ENCODE data around the gene LRMDA. TPM values are rescaled to one million over a fixed set of nuclear protein-coding genes. Genes with fewer than 3 reads are reported as not detected.

LRMDA gene
- total and polyA plus RNA-seq, 2 of the 8 experiments (the other 6 are each of a cell fraction or from before 2014, with no cell fraction given): 0.86 to 2.8 TPM

DNA sequence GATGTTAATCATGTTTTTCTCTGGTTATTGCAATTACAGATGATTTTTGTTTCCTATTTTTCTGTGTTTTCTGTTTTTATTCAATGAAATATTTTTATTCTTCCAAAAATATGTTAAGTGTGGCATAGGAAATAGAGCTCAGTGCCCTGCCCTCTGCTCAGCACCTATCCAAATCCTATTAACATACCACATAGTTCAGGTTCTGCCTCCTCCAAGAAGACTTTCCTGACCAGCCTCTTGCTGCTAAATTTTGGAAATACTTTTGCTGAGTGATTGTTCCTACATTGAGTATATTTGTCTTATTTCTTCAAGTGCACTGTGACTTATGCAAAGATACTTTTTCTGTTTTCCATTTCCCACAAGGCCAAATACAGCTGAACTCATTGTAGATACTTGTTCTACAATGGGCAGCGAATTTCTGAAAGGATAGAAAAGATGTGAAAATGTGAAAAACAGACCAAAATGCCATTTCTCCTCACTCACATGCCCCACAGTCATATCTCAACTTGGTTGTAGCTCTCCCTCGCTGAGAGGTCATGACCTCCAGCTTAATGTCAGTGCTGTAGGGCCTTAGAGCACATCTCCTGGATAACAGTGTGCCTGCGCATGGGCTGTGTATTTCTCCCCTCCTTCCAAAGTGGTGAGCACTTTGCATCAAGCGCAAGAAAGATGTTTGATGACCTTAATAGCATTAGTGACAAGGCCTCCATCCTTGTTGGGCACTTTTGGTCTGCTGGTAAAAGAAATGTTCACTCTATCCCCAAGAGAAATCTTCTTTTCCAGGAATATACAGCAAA lies 677.3 kb downstream of the LRMDA start:
- Histone ChIP-seq H3K79me1 (ENCODE audit: low read depth, low read length) (no peaks in the 10 kb centered on the region), H2BK5ac (ENCODE audit: low read depth, low read length) (no peak overlapping the region), H3K4me3 (ENCODE audit: extremely low read depth in 1 of 4, insufficient read depth in 2 of 4, low read depth in 3 of 4, low read length in 4 of 4) (no peak overlapping the region), H3K23me2 (ENCODE audit: low read depth, low read length) (no peaks in the 10 kb centered on the region; the same call in 1 of the 2 replicates), H3K79me2 (ENCODE audit: control insufficient read depth in 1 of 2, insufficient read depth in 2 of 2, low read length in 2 of 2) (no peaks in the 10 kb centered on the region), H4K20me1 (replicated peaks in 1 of 2; ENCODE audit: control insufficient read depth in 1 of 2, insufficient read depth in 2 of 2, low read length in 2 of 2) (no peaks in the 10 kb centered on the region), H3K23ac (ENCODE audit: insufficient read length) (no peak overlapping the region), H3K9me3 (ENCODE audit: insufficient read depth in 2 of 2, low read depth in 1 of 2, low read length in 1 of 2) (no peaks in the 10 kb centered on the region), H3K56ac (replicated peaks; ENCODE audit: insufficient read length, low read depth, low read length) (no peak overlapping the region), H3K27me3 (replicated peaks in 1 of 4; ENCODE audit: control insufficient read depth in 3 of 4, extremely low read depth in 1 of 4, insufficient read depth in 3 of 4, low read length in 3 of 4) (peaks cover 0 to 5% (median 0%) of the 10 kb centered on the region in 4 experiments; a peak in 3 of 7 replicates), H2BK15ac (ENCODE audit: low read length) (0 out of 2 replicates have a peak overlapping the region, but pooled peaks have one; percentile 36), H3K4me1 (replicated peaks in 1 of 4; ENCODE audit: control insufficient read depth in 3 of 4, insufficient read depth in 4 of 4, low read length in 3 of 4) (peaks cover 0 to 11% (median 6%) of the 10 kb centered on the region in 4 experiments; a peak in 4 of 7 replicates), H2AFZ (ENCODE audit: low read length) (no peak overlapping the region), H3K4me2 (ENCODE audit: insufficient read depth in 1 of 2, low read depth in 2 of 2, low read length in 2 of 2) (no peak overlapping the region), H2BK12ac (ENCODE audit: low read depth, low read length) (peak overlapping the region; percentile 4; the same call in 1 of the 2 replicates), H3K14ac (ENCODE audit: insufficient read length) (no peak overlapping the region), H2AK5ac (ENCODE audit: low read depth, low read length) (no peak overlapping the region), H3K36me3 (ENCODE audit: control insufficient read depth in 2 of 4, insufficient read depth in 4 of 4, low read length in 3 of 4) (no peaks in the 10 kb centered on the region), H3K9ac (replicated peaks in 1 of 4; ENCODE audit: extremely low read depth in 1 of 4, low read depth in 3 of 4, low read length in 3 of 4) (no peak overlapping the region), H4K8ac (ENCODE audit: extremely low read depth, insufficient read depth, low read length) (no peak overlapping the region), H2BK120ac (replicated peaks; ENCODE audit: low read depth, low read length) (no peak overlapping the region), H2BK20ac (ENCODE audit: low read length) (no peak overlapping the region), H4K91ac (replicated peaks; ENCODE audit: insufficient read length, low read length) (no peak overlapping the region), H4K5ac (ENCODE audit: insufficient read length, low read depth, low read length) (no peak overlapping the region), H3K4ac (replicated peaks; ENCODE audit: insufficient read length, low read depth, low read length) (no peak overlapping the region), H3K27ac (ENCODE audit: low read depth, low read length) (no peak overlapping the region), H3K18ac (ENCODE audit: extremely low read depth, low read length) (no peak overlapping the region)
- ChIA-PET CTCF (ENCODE audit: partially characterized antibody) (interaction anchor here (1.0 kb wide), 1 partner anchor 194 kb away, joined by 3 read pairs; no protein-coding TSS in a partner anchor), POLR2A (ENCODE audit: partially characterized antibody) (no interaction called here)
- TF ChIP-seq SAP30 (IDR thresholded peaks at IDR 0.05; ENCODE audit: insufficient read depth, insufficient replicate concordance, low read length): no peak
- 96% methylated on average over 4 of the region's 4 CpGs; no CpG with 5 or more reads in 1 of the 2 experiments for WGBS, 2 experiments (ENCODE audit: extremely low coverage in 1 of 2, insufficient coverage in 1 of 2, insufficient read length in 1 of 2, insufficient replicate concordance in 2 of 2, low coverage in 1 of 2, low lambda C conversion rate in 2 of 2, missing lambda C conversion rate in 1 of 2)
- FAIRE-seq (no peak), DNase-seq (ENCODE audit: low read depth in 1 of 2, low spot score in 2 of 2) (no peak)
